GM23338 (cell line): ENCODE results near the gene MARVELD3. TPM values are rescaled to one million over a fixed set of nuclear protein-coding genes. Genes with fewer than 3 reads are reported as not detected.

Experiments
- ATAC-seq: fragments of 200-7000 bp; cut with Tn5 transposase; 3 replicates; pipeline ENCODE4 v1.9.1; 2020
- DNase-seq: peaks from one replicate; pipeline ENCODE4 v3.0.0-alpha.2; 2015; ENCODE audit warnings: low spot score
- H2AFZ ChIP-seq: fragments of 200-600 bp; sonication (generic); 2 replicates; pipeline ENCODE4 v1.8.0; 2016; ENCODE audit warnings: antibody characterized with exemption, mild to moderate bottlenecking, moderate library complexity
- H3F3A ChIP-seq: fragments of 200-600 bp; sonication (generic); replicated peaks from 2 replicates; pipeline ENCODE4 v1.8.0; 2017; ENCODE audit warnings: antibody characterized with exemption, mixed run types, low read depth
- H3K27ac ChIP-seq: fragments of 200-600 bp; sonication (generic); 2 replicates; pipeline ENCODE4 v1.6.1; 2016; ENCODE audit warnings: low read depth
- H3K27me3 ChIP-seq: fragments of 200-600 bp; sonication (generic); 2 replicates; pipeline ENCODE4 v1.8.0; 2016; ENCODE audit warnings: mild to moderate bottlenecking, mixed run types, moderate library complexity; ENCODE audit not compliant: insufficient read depth
- H3K36me3 ChIP-seq: fragments of 200-600 bp; sonication (generic); 2 replicates; pipeline ENCODE4 v1.8.0; 2016; ENCODE audit warnings: mild to moderate bottlenecking; ENCODE audit not compliant: insufficient read depth
- H3K4me1 ChIP-seq: fragments of 200-600 bp; sonication (generic); 2 replicates; pipeline ENCODE4 v1.8.0; 2016; ENCODE audit warnings: mild to moderate bottlenecking, moderate library complexity; ENCODE audit not compliant: insufficient read depth
- H3K4me2 ChIP-seq: fragments of 200-600 bp; sonication (generic); 2 replicates; pipeline ENCODE4 v1.7.1; 2017; ENCODE audit warnings: mixed run types
- H3K4me3 ChIP-seq: fragments of 200-600 bp; sonication (generic); 2 replicates; pipeline ENCODE4 v1.6.1; 2016; ENCODE audit warnings: mixed run types
- H3K79me2 ChIP-seq: fragments of 200-600 bp; sonication (generic); replicated peaks from 2 replicates; pipeline ENCODE4 v1.8.0; 2017; ENCODE audit warnings: mild to moderate bottlenecking; ENCODE audit not compliant: insufficient read depth
- H3K9me2 ChIP-seq: fragments of 200-600 bp; sonication (generic); 2 replicates; pipeline ENCODE4 v1.8.0; 2017; ENCODE audit not compliant: insufficient read depth
- H4K20me1 ChIP-seq: fragments of 200-600 bp; sonication (generic); replicated peaks from 2 replicates; pipeline ENCODE4 v1.8.0; 2017; ENCODE audit warnings: mild to moderate bottlenecking; ENCODE audit not compliant: insufficient read depth
- H3K27ac Mint-ChIP-seq: 2 replicates; pipeline ENCODE4 v1.8.0; 2020; ENCODE audit warnings: inconsistent platforms, mild to moderate bottlenecking, moderate library complexity, mixed read lengths
- H3K27me3 Mint-ChIP-seq: 3 replicates; pipeline ENCODE4 v1.8.0; 2022; ENCODE audit warnings: low read depth, mild to moderate bottlenecking, moderate library complexity, mixed read lengths, inconsistent platforms; ENCODE audit not compliant: insufficient read depth, poor library complexity
- H3K36me3 Mint-ChIP-seq: 3 replicates; pipeline ENCODE4 v1.8.0; 2021; ENCODE audit warnings: low read depth, mild to moderate bottlenecking, inconsistent platforms, moderate library complexity, mixed read lengths
- H3K4me1 Mint-ChIP-seq: 3 replicates; pipeline ENCODE4 v1.8.0; 2020; ENCODE audit warnings: mild to moderate bottlenecking, inconsistent platforms, mixed read lengths
- H3K4me3 Mint-ChIP-seq: 3 replicates; pipeline ENCODE4 v1.8.0; 2021; ENCODE audit warnings: moderate library complexity, mild to moderate bottlenecking, inconsistent platforms, mixed read lengths
- H3K9me3 Mint-ChIP-seq: 3 replicates; pipeline ENCODE4 v1.8.0; 2020; ENCODE audit warnings: moderate library complexity, mild to moderate bottlenecking, inconsistent platforms, mixed read lengths
- CREB1 ChIP-seq: fragments of 250-450 bp; sonication (Bioruptor Pico); IDR thresholded peaks from 2 replicates; pipeline ENCODE4 v1.5.0; 2020; ENCODE audit warnings: low read depth, mild to moderate bottlenecking, moderate library complexity
- EZH2phosphoT487 ChIP-seq: fragments of 200-600 bp; sonication (generic); IDR thresholded peaks from one replicate; pipeline ENCODE4 v1.8.1; 2018; ENCODE audit warnings: antibody characterized with exemption; ENCODE audit not compliant: unreplicated experiment
- NANOG ChIP-seq: IDR thresholded peaks from 2 replicates; pipeline ENCODE4 v1.6.1; 2016; ENCODE audit warnings: antibody characterized with exemption, borderline replicate concordance
- ZNF114 ChIP-seq: fragments of 250-450 bp; sonication (Bioruptor Pico); IDR thresholded peaks from 2 replicates; pipeline ENCODE4 v1.5.0; 2020; ENCODE audit warnings: mild to moderate bottlenecking, moderate library complexity
- ZNF331 ChIP-seq: fragments of 250-450 bp; sonication (Bioruptor Pico); IDR thresholded peaks from 2 replicates; pipeline ENCODE4 v1.5.0; 2020; ENCODE audit warnings: low read depth, mild to moderate bottlenecking, moderate library complexity
- polyA plus RNA-seq: library from polyadenylated mRNA; unstranded; fragments of >200 nt; fragmentation: Nextera tagmentation; extraction: Ambion mirVana; gene quantifications from 2 replicates; pipeline ENCODE4 v1.2.1, GENCODE V29; 2016
- total RNA-seq: library from RNA; depleted of rRNA; stranded (reverse); fragments of >200 nt; shearing (Covaris generic); gene quantifications from 2 replicates; pipeline ENCODE4 v1.2.3, GENCODE V29; 2014
- TF ChIP-seq, protein P1 (sequence below), 2 experiments: fragments of 200-600 bp in 1 of 2; sonication (generic) in 1 of 2; conservative IDR thresholded peaks; 2 replicates each; pipeline versions ENCODE4 v1.5.1 to v1.6.1; 2016 to 2017; ENCODE audit warnings: antibody characterized with exemption in 2 of 2, low read depth in 2 of 2, mild to moderate bottlenecking in 2 of 2, moderate library complexity in 1 of 2
- TF ChIP-seq, protein P2 (sequence below): IDR thresholded peaks from one replicate; pipeline ENCODE4 v1.6.1; 2018; ENCODE audit warnings: antibody characterized with exemption; ENCODE audit not compliant: unreplicated experiment
- TF ChIP-seq, protein P3 (sequence below): fragments of 250-450 bp; sonication (Bioruptor Pico); IDR thresholded peaks from 2 replicates; pipeline ENCODE4 v1.5.0; 2020; ENCODE audit warnings: mild to moderate bottlenecking, moderate library complexity

Gene MARVELD3
- total and polyA plus RNA-seq, 2 experiments from 2014 or later = 23.4 to 32.7 TPM

DNA sequence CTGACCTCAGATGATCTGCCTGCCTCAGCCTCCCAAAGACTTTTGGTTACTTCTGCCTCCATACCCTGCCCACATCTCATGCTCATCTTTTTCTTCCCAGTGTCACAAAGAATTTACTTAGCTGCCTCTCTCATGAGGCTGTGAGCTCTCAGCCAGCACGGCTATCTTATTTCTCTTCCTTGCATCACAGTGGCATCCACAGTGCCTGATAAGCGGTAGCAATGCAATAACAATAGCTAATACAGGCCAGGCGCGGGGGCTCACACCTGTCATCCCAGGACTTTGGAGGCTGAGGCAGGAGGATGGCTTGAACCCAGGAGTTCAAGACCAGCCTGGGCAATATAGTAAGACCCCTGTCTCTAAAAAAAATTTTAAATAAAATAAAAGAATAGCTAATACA lies 15.5 kb upstream of the MARVELD3 start (continued):
- TF ChIP-seq, protein P1, sequence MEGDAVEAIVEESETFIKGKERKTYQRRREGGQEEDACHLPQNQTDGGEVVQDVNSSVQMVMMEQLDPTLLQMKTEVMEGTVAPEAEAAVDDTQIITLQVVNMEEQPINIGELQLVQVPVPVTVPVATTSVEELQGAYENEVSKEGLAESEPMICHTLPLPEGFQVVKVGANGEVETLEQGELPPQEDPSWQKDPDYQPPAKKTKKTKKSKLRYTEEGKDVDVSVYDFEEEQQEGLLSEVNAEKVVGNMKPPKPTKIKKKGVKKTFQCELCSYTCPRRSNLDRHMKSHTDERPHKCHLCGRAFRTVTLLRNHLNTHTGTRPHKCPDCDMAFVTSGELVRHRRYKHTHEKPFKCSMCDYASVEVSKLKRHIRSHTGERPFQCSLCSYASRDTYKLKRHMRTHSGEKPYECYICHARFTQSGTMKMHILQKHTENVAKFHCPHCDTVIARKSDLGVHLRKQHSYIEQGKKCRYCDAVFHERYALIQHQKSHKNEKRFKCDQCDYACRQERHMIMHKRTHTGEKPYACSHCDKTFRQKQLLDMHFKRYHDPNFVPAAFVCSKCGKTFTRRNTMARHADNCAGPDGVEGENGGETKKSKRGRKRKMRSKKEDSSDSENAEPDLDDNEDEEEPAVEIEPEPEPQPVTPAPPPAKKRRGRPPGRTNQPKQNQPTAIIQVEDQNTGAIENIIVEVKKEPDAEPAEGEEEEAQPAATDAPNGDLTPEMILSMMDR (conservative IDR thresholded peaks at IDR 0.05; ENCODE audit: low read depth in 2 of 2) = no peak
- TF ChIP-seq CREB1 (no peak), NANOG (no peak), ZNF114 (CRISPR knock-in tag) (no peak)

DNA sequence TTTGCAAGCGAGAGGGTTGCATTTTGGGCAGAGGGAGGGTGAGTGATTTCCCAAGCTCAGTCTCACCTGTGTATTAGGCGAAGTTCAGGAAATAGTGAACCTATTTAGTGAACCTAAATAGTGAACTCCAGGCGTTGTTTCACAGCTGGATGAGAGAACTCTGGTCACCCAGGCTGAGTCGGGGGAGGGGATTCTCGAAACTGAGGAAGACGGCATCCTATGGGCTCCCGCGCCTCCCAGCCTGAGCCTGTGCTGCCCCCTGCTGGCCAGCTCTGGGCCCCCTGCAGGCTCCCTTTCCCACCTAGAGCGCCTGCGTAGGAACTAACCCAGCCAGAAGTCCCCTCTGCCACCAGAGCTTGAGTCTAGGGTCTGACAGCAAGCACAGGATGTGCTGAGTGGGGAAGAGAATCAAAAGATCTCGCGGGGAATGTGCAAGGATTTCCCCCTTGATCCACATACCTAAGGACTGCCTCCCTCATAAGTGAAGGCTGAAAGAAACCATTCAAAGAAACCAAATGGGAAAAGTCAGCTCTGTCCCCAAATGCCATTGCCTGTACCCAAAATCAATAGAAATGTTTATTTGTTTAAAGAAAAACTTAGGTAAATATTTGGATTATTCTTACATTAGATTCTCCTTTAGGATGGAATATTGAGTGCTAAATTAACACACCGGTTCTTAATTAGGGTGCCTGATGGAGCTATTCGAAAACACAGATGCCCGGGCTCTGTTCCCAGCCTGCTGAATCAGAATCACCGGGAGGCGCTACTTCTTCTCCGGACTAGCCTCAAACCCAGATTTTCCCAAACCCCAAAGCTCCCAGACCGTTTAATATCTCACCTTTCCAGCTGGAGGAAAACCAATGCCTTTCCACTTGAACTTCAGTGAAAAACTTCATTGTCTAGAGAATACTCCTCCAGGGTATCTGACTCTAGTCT lies 14.8 kb upstream of the MARVELD3 start:
- peak; percentile 94 for DNase-seq
- H3K36me3 Mint-ChIP-seq = no peaks in the 10 kb centered on the region
- no peaks in the 10 kb centered on the region for H3K9me3 Mint-ChIP-seq
- H4K20me1 ChIP-seq = no peaks in the 10 kb centered on the region
- H3F3A ChIP-seq = no peaks in the 10 kb centered on the region
- H2AFZ ChIP-seq = 0 out of 2 replicates have a peak overlapping the region, but pooled peaks have one; percentile 87
- H3K79me2 ChIP-seq = no peaks in the 10 kb centered on the region
- ATAC-seq = peak; percentile 98
- no peak overlapping the region for H3K27ac ChIP-seq
- no peaks in the 10 kb centered on the region for H3K27me3 ChIP-seq
- H3K4me2 ChIP-seq = peak overlapping the region; percentile 70
- H3K27me3 Mint-ChIP-seq = peaks cover 10% of the 10 kb centered on the region
- H3K4me3 ChIP-seq = peak overlapping the region; percentile 31; the same call in 1 of the 2 replicates
- H3K4me1 ChIP-seq = no peaks in the 10 kb centered on the region; the same call in 1 of the 2 replicates
- H3K4me1 Mint-ChIP-seq = peaks cover 8% of the 10 kb centered on the region
- H3K27ac Mint-ChIP-seq = no peak overlapping the region
- H3K36me3 ChIP-seq = no peaks in the 10 kb centered on the region
- H3K9me2 ChIP-seq = no peaks in the 10 kb centered on the region
- peak overlapping the region; percentile 38; the same call in 2 of the 3 replicates for H3K4me3 Mint-ChIP-seq
- TF ChIP-seq, protein P1 (conservative IDR thresholded peaks at IDR 0.05; ENCODE audit: low read depth in 2 of 2) = peak; percentile 80 to 94
- TF ChIP-seq, protein P2, sequence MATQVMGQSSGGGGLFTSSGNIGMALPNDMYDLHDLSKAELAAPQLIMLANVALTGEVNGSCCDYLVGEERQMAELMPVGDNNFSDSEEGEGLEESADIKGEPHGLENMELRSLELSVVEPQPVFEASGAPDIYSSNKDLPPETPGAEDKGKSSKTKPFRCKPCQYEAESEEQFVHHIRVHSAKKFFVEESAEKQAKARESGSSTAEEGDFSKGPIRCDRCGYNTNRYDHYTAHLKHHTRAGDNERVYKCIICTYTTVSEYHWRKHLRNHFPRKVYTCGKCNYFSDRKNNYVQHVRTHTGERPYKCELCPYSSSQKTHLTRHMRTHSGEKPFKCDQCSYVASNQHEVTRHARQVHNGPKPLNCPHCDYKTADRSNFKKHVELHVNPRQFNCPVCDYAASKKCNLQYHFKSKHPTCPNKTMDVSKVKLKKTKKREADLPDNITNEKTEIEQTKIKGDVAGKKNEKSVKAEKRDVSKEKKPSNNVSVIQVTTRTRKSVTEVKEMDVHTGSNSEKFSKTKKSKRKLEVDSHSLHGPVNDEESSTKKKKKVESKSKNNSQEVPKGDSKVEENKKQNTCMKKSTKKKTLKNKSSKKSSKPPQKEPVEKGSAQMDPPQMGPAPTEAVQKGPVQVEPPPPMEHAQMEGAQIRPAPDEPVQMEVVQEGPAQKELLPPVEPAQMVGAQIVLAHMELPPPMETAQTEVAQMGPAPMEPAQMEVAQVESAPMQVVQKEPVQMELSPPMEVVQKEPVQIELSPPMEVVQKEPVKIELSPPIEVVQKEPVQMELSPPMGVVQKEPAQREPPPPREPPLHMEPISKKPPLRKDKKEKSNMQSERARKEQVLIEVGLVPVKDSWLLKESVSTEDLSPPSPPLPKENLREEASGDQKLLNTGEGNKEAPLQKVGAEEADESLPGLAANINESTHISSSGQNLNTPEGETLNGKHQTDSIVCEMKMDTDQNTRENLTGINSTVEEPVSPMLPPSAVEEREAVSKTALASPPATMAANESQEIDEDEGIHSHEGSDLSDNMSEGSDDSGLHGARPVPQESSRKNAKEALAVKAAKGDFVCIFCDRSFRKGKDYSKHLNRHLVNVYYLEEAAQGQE = no peak
- no peak for TF ChIP-seq EZH2phosphoT487
- TF ChIP-seq NANOG = no peak
- 0 out of 2 replicates have a peak, but pooled peaks have one; percentile 7 for TF ChIP-seq CREB1
- no peak for TF ChIP-seq ZNF331 (CRISPR knock-in tag)
- TF ChIP-seq, protein P3, sequence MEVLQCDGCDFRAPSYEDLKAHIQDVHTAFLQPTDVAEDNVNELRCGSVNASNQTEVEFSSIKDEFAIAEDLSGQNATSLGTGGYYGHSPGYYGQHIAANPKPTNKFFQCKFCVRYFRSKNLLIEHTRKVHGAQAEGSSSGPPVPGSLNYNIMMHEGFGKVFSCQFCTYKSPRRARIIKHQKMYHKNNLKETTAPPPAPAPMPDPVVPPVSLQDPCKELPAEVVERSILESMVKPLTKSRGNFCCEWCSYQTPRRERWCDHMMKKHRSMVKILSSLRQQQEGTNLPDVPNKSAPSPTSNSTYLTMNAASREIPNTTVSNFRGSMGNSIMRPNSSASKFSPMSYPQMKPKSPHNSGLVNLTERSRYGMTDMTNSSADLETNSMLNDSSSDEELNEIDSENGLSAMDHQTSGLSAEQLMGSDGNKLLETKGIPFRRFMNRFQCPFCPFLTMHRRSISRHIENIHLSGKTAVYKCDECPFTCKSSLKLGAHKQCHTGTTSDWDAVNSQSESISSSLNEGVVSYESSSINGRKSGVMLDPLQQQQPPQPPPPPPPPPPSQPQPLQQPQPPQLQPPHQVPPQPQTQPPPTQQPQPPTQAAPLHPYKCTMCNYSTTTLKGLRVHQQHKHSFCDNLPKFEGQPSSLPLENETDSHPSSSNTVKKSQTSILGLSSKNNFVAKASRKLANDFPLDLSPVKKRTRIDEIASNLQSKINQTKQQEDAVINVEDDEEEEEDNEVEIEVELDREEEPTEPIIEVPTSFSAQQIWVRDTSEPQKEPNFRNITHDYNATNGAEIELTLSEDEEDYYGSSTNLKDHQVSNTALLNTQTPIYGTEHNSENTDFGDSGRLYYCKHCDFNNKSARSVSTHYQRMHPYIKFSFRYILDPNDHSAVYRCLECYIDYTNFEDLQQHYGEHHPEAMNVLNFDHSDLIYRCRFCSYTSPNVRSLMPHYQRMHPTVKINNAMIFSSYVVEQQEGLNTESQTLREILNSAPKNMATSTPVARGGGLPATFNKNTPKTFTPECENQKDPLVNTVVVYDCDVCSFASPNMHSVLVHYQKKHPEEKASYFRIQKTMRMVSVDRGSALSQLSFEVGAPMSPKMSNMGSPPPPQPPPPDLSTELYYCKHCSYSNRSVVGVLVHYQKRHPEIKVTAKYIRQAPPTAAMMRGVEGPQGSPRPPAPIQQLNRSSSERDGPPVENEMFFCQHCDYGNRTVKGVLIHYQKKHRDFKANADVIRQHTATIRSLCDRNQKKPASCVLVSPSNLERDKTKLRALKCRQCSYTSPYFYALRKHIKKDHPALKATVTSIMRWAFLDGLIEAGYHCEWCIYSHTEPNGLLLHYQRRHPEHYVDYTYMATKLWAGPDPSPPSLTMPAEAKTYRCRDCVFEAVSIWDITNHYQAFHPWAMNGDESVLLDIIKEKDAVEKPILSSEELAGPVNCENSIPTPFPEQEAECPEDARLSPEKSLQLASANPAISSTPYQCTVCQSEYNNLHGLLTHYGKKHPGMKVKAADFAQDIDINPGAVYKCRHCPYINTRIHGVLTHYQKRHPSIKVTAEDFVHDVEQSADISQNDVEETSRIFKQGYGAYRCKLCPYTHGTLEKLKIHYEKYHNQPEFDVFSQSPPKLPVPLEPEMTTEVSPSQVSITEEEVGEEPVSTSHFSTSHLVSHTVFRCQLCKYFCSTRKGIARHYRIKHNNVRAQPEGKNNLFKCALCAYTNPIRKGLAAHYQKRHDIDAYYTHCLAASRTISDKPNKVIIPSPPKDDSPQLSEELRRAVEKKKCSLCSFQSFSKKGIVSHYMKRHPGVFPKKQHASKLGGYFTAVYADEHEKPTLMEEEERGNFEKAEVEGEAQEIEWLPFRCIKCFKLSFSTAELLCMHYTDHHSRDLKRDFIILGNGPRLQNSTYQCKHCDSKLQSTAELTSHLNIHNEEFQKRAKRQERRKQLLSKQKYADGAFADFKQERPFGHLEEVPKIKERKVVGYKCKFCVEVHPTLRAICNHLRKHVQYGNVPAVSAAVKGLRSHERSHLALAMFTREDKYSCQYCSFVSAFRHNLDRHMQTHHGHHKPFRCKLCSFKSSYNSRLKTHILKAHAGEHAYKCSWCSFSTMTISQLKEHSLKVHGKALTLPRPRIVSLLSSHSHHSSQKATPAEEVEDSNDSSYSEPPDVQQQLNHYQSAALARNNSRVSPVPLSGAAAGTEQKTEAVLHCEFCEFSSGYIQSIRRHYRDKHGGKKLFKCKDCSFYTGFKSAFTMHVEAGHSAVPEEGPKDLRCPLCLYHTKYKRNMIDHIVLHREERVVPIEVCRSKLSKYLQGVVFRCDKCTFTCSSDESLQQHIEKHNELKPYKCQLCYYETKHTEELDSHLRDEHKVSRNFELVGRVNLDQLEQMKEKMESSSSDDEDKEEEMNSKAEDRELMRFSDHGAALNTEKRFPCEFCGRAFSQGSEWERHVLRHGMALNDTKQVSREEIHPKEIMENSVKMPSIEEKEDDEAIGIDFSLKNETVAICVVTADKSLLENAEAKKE (CRISPR knock-in tag) = no peak
